ENCODE data around the gene PLCG2.

The PLCG2 gene

DNA sequence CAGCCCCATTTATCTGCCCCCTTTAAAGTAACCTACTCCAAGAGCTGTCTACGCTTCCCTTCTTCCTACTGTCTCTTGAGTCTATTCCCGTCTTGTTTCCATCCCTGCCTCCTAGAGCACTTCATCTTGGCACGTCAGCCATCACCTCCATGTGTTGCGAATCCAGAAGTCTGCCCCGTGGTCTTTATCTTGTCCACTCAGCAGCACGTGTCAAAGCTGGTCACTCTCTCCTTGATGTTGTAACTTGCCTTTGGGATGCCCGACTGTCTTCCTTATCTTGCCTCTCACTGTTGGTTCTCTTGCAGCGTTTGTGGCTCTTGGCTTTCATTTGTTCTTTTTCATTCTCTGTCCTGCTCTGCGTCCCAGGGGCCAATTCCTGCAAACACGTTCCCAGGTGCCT, 99.4 kb downstream of the PLCG2 start:
- DNase-seq (ENCODE audit: low read depth) = no peak

- DNase-seq (ENCODE audit: low read depth) = no peak
Measured at GRCh38 chr16:81879625-81880024, 100.5 kb downstream of the PLCG2 start.

DNA sequence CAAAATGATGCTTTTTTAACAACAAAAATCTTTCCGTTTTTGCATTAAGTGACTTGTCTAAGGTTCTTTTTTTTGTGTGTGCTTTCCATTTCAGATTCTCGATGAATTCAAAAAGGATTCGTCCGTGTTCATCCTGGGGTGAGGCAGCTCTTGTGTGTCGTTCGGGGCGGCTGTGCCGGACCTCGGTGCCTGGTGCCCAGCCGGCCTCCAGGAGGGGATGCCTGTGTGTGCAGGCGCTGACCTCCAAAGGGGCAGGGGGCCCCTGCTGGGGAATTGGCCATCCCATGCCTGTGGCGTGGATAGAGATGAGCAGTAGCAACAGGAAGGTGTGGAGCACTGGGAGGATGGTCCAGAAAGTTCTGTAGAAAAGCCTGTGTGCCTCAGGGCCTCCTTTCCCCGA, 101.7 kb downstream of the PLCG2 start:
- no peak for DNase-seq (ENCODE audit: low read depth)

GRCh38 chr16:81881228-81881627, 102.1 kb downstream of the PLCG2 start:
- DNase-seq (ENCODE audit: low read depth) = no peak

GRCh38 chr16:81882559-81882958, 103.5 kb downstream of the PLCG2 start:
- DNase-seq (ENCODE audit: low read depth) = no peak

DNA sequence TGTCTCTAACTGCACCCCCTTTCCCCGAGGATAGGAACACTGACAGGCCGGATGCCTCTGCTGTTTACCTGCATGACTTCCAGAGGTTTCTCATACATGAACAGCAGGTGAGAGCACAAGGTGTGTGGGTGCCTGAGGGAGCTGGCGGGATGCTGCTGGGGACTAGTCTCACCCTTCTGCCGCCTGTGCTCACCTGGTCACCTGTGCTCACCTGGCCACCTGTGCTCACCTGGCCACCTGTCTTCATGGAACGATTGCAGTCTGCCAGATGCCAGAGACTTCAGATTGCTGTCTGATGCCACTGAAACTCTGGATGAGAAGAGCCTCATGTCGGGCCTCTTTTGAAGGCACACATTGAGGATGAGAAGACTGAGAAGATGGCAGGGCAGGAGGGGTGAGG, 104.1 kb downstream of the PLCG2 start:
- no peak for DNase-seq (ENCODE audit: low read depth)

DNA sequence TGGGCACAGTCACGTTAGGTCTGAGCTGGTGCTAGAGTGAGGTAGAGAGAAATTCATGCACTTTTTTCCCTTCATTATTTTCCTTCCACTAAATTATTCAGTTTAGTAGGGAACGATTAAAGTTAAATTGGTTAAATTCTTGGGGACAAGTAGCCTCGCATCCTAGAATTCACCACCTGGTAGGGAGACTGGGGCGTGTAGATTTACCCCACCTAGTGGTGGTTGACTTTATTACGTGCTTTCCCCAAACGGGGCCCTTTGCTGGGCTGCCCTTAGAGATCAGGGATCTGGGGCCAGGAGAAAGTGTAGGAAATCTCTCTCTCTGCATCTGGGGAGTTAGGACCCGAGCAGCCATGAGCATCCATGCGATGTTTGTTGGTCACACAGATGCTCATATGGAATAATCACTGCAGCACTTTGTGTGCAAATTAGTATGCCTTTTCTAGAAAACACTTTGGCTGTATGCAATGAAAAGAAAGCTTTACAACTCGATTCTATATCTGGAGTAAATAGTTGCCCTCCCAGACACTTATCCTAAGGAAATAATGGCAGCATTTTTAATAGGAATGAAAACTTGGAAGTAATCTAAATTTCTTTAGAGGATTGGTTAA, 107.0 kb downstream of the PLCG2 start:
- DNase-seq (ENCODE audit: low read depth) = peak; percentile 7

DNA sequence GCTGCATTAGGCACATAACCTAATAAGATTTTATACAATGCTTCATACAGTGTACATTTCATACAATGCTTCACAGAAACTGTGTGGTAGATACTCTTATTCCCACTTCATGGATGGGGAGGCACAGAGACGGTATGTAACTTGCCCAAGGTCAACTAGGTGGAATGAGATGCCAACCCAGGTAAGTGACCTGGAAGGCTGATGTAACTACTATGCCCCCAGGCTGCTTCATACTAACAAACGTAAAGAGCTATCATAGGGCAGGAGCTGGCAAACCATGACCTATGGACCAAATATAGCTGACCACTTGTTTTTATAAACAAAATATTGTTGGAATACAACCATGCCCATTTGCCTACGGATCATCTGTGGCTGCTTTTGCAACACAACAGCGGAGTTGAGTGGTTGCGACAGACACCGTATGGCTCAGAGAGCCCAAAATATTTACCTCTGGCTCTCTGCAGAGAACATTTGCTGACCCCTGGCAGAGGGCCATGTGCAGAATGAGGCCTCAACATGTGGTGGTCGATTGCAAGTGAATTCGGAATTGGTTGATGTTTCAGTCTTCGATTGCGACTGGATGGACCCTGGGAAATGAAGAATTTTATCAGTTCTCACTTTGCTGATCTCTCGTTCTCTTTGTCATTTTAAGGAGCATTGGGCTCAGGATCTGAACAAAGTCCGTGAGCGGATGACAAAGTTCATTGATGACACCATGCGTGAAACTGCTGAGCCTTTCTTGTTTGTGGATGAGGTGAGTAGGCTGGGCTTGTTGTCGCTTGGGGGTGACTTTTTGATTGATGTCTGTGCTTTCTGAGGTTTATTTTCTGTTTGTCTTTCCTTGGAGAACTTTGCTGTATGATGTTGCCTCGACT, 109.7 kb downstream of the PLCG2 start:
- DNase-seq (ENCODE audit: low read depth) = peak; percentile 31

- no peak for DNase-seq (ENCODE audit: low read depth)
Measured at GRCh38 chr16:81891736-81892364, 112.8 kb downstream of the PLCG2 start.

- DNase-seq (ENCODE audit: low read depth) = no peak
Measured at GRCh38 chr16:81894592-81894991, 115.5 kb downstream of the PLCG2 start.

GRCh38 chr16:81896902-81897301, 117.8 kb downstream of the PLCG2 start:
- no peak for DNase-seq (ENCODE audit: low read depth)

DNA sequence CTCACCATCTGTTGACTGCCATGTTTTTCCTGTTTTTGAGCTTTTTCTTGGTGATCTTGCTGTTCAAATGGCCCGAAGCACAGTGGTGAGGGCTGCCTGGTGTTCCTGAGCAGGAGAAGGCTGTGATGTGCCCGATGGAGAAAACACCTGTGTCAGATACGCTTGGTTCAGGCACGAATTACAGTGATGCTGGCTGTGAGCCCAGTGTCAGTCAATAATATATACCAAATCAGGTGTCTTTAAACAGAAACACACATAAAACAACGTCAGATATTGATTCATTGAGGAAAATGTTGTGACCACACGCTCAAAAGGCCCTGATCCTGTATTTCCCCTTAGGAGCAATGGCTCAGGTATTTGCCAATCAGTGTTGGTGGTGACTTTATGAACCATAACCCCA, 120.5 kb downstream of the PLCG2 start:
- no peak for DNase-seq (ENCODE audit: low read depth)

DNA sequence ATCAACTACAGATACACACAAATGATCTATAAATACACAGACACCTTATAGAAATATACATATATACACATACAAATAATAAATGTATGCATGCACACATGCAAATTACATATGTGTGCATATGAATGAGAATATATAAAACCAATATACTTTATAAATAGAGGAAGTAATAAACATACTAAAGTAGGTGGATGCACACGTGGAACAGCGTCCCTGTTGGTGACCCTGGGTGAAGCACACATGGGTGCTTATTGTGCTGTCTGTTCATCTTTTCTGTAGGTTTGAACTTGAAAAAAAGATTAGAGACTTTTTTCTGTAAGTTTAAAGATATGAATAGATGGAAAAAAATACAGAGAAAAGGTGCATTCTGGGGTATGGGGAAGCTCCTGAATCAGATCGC, 120.9 kb downstream of the PLCG2 start:
- no peak for DNase-seq (ENCODE audit: low read depth)

DNA sequence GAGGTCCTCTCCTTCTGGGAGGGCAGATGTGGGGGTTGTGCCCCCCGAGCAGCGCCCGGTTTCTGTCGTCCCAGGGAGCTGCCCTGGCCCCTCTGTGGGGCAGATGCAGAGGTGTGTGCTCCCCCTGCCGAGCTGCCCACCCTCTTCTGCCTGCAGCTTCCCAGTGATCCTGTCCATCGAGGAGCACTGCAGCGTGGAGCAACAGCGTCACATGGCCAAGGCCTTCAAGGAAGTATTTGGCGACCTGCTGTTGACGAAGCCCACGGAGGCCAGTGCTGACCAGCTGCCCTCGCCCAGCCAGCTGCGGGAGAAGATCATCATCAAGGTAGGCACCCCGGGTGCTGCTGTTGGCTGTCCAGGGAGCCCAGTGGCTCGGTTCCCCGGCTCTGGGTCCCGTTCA, 121.4 kb downstream of the PLCG2 start:
- DNase-seq (ENCODE audit: low read depth) = no peak

GRCh38 chr16:81901484-81901883, 122.4 kb downstream of the PLCG2 start:
- DNase-seq (ENCODE audit: low read depth) = no peak

DNA sequence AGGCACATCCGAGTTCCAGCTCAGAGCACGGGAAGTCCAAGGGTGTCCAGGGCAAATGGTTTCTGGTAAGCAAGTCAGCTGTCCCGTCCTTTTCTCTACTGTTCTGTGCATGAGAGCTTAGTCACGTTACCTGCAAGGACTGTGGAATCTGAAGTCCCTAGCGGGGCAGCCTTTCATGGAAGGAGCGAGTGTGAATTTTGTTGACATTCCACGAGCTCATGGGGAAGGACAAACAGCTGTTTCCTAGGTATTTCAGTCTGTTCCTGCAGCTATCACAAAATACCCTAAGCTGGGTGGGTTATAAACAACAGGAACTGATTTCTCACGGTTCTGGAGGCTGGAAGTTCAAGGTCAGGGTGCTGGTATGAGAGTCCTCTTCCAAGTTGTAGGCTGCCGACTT, 122.9 kb downstream of the PLCG2 start:
- DNase-seq (ENCODE audit: low read depth) = no peak

DNA sequence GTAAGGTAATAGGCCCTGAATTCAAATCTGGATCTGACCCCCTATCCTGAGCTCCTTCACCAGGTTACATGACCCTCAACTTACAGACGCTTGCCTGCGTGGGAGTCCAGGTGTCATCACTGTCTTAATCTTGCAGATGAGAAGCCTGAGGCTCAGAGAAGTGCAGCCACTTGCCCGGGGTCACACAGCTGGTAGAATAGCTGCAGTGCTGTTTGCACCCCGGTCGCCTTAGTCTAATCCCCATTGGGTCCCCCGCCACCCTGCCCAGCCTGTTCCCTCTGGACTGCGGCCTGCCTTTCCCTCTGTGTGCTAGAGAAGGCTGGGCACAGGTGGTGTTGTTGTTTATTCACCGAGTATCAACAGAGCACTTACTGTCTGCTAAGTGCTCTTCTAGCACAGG, 125.2 kb downstream of the PLCG2 start:
- DNase-seq (ENCODE audit: low read depth) = no peak

GRCh38 chr16:81905277-81905676, 126.2 kb downstream of the PLCG2 start:
- DNase-seq (ENCODE audit: low read depth) = no peak

DNA sequence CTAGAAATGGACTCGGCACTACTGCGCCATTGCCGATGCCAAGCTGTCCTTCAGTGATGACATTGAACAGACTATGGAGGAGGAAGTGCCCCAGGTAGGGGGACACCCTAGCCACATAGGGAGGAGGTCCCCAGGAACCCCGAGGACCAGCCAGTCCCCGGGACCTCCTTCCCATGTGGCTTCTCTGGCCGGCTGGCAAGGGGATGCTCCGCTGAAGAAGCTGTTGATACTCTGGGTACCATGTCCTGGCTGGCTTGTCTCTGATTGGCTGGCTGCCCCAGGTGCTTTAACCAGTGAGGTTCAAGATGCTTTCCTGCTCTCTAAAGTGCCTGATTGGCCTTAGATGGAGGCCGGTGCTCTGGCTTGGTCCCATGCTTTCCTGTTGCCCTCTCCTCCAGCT, 128.6 kb downstream of the PLCG2 start:
- DNase-seq (ENCODE audit: low read depth) = no peak

DNA sequence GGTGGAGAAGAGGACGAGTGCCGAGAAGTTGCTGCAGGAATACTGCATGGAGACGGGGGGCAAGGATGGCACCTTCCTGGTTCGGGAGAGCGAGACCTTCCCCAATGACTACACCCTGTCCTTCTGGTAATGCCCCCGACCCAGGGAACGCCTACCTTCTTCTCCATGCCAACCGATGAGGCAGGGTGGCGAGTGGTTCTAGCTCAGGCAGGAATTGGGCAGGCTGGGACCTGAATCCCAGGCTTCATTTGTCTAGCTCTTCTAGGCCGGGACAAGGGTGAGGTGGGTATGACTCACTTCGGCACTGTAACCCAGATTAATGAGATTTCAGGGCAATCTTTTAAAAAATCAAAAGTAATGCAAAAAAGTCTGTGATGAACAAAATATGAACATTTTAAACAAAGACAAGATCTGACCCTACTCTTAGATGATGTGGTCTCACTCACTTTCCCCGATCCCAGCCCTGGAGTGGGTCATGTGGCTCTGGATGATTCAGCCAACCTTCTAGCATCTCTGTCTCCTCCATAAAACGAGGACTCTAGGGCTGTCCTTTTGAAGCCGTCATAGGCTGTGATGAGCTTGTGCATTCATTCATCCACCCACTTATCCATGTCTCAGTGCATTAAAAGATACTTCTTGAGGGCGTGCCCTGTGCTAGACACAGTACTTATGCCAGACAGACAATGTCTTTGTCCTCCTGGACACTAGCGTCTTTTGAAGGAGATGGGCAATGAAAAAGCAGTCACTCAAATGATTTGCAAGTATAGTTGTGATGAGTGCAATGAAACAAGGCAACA, 129.6 kb downstream of the PLCG2 start:
- no peak for DNase-seq (ENCODE audit: low read depth)

DNA sequence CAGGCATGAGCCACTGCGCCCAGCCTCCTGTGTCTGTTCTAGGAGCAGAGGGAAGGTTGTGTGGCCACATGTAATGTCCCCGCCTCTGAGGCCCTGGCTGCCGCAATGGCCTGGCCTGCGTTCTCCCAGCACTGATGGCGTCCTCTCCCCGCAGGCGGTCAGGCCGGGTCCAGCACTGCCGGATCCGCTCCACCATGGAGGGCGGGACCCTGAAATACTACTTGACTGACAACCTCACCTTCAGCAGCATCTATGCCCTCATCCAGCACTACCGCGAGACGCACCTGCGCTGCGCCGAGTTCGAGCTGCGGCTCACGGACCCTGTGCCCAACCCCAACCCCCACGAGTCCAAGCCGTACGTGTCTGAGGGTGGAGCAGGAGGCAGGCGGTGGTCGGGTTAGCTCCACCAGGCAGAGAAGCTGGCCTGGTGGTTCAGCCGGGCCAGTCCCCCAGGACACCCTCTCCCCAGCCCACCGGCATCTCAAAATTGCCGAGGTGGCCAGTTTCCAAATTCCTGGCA, 131.3 kb downstream of the PLCG2 start:
- no peak for DNase-seq (ENCODE audit: low read depth)

GRCh38 chr16:81912395-81912794, 133.3 kb downstream of the PLCG2 start:
- DNase-seq (ENCODE audit: low read depth) = no peak
